GM12874 (cell line): ENCODE measurements around the gene DOLK.
A peak's percentile ranks its signal among the peaks of the same experiment; 100 is the strongest.

Source experiments
- CTCF ChIP-seq: IDR thresholded peaks from 2 replicates; pipeline ENCODE4 v1.5.1; 2011; ENCODE audit warnings: low read depth, mild to moderate bottlenecking, control low read depth, low read length, moderate library complexity; ENCODE audit not compliant: insufficient read depth

The DOLK gene

DNA sequence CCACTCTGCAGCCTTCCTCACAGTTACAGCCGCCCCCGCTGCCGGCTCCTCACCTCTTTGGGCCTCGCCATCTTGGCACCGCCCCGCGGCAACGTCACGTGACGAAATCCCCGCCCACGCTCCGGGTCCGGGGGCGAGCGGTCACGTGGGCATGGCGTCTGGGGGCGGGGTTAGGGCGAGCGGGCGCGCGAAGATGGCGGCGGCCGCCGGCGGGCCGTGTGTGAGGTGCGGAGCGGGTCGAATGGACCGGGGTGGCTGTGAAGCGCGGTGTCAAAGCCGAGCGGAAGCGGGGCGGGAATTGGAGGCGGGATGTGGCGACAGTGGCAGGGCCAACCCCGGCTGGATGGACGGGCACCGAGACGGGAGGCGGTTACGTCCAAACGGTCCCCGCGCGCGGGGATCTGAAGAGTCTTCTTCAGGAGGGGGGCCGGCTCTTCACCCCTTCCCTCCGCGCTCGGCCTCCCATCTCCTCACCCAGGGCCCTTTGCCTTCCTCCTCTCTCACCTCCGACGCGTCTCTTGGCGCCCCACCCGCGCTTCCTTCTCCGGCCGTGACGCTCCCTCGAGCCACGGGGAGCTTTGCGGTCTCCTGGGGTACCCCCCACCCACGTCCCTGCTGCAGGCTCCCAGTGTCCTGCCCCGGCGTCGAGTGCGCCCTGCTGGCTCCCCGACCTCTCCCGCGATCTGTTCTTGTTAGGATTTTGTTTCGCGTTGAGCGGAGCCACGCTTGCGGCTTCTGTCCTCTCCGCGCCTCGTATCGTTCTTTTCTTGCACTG, at the start of gene DOLK, which contains the start of gene NUP188:
Gene DOLK (minus strand): TSS at position 77 of the 775 bp plus-strand sequence. CDS start 300 bp downstream, outside the sequence.
Gene NUP188 (plus strand): TSS at position 173 of the 775 bp plus-strand sequence. CDS start 21 bp downstream, at position 194.
- no peak for TF ChIP-seq CTCF

- no peak for TF ChIP-seq CTCF
Observed at GRCh38 chr9:128995791-128996190, 48.4 kb upstream of the DOLK start.

- TF ChIP-seq CTCF = 0 out of 2 replicates have a peak, but pooled peaks have one; percentile 22
Observed at GRCh38 chr9:128992995-128993394, 45.6 kb upstream of the DOLK start.

DNA sequence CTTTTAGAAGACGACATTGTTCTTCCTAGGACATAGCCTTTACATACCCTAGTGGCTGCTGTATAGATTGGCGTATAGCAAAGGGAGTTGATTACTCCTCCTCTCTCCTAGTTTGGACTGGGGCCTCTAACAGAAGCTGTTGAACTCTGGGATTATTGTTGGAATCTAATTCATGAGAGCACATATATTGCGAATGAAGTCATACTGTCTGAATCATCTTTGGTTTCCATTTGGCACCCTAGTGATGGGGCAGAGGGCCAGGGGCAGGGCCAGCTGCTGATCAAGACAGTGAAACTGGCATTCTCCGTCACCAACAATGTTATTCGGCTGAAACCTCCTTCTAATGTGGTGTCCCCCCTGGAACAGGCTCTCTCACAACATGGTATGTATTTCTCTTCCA, 40.4 kb upstream of the DOLK start:
- TF ChIP-seq CTCF = no peak

GRCh38 chr9:128986671-128987070, 39.3 kb upstream of the DOLK start:
- no peak for TF ChIP-seq CTCF

DNA sequence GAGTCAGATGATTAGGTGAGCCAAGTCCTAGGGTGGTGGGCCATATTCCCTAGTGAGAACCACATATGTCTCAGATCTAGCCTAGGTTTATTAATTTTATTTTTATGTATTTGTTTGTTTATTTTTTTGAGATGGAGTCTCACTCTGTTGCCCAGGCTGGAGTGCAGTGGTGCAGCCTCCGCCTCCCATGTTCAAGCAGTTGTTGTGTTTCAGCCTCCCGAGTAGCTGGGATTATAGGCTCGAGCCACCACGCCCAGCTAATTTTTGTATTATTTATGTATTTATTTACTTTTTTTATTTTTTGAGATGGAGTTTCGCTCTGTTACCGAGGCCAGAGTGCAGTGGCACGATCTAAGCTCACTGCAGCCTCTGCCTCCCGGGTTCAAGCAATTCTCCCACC, 36.1 kb upstream of the DOLK start:
- no peak for TF ChIP-seq CTCF

DNA sequence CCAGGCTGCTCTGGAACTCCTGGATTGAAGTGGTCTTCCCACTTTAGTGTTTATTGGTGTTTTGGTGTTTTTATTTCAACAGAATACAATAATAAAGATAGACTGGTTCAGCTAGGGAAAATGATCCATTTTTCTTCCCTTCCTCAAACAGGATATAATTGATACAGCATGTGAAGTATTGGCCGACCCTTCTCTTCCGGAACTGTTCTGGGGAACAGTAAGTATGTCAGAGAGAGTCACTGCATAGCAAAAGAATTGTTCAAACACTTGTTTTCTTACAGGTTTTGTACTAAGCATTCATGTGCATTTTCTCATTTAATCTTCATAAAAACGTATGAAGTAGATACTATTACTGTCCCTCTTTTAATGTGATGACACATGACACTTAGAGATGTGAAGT, 31.7 kb upstream of the DOLK start:
- TF ChIP-seq CTCF = no peak
